Activated T-cell treated with anti-CD3 and anti-CD28 coated beads for 1 hour (primary cell): ENCODE measurements around the gene MUC20.
"Not testable (repeated sequence)": the region's sequence is repeated elsewhere in the genome, so short reads cannot be mapped to it uniquely, and the experiment has no call there.

ENCODE experiments used
- DNase-seq: peaks from one replicate; pipeline ENCODE4 v3.0.0-alpha.2; 2020; ENCODE audit warnings: low read depth

The MUC20 gene

DNA sequence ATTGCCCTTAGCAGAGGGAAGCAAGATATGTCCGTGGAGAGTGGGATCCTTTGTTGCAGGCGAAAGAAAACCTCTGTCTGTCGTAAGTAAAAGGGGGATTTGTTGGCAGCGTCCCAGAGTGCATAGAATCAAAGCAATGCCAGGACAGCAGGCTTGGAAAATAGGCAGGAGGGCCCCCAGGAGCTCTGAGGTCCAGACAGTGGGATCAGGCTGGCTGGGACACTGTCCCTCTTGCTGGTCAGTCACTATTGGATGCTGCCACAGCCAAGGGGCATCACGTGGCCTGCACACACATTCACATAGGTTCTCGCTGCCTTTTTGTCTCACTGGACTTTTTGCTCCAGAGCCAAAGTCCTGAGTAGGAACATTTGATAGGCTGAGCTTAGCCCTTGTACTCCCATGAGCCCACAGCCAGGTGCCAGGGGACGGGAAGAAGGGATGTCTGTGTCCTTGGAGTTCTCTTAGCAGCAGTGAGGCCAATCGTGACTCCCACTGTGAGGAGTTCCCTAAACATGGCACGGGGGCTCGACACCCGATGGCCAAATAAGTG lies 10.7 kb downstream of the MUC20 start:
- DNase-seq, result no peak

DNA sequence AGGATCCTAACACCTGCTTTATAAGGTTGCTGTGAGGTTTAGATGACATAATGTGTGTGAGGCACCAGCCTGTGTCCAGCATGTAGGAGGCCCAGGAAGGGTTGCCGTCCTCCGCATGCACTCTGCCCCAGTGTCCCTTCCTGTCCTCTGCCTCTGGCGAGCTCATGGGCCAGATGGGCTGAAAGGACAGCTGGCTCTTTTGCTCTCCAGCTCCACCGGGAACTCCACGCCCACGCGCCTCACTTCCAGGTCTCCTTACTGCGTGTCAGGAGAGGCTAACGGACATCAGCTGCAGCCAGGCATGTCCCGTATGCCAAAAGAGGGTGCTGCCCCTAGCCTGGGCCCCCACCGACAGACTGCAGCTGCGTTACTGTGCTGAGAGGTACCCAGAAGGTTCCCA lies 12.2 kb downstream of the MUC20 start:
- DNase-seq, result no peak

DNA sequence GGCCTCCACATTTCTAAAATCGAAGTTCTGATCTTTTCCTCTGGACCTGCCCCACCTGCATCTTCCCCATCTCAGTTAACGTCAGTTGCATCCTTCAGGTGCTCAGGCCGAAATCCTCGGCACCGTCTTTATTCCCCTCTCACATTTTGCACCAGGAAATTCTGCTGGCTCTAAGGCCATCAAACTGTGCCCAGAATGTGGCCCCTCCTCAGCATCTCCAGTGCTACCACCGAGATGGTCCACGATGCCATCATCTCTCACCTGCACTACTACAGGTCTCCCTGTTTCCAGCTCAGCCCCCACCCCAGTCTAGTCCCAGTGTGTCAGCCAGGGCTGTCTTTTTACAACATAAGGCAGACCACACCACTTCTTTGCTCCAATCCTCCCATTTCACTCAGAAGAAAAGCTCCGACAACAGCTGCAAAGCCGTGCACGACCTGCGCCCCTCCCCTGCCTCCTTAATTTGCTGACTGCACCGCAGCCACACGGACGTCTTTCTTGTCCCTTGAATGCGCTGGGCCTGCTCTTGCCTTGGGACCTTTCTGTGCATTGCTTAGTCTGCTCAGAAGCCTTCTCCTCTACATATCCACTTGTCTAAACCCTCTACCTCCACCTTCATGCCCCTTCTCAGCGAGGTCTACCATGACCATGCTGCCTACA lies 14.4 kb downstream of the MUC20 start:
- no peak for DNase-seq

DNA sequence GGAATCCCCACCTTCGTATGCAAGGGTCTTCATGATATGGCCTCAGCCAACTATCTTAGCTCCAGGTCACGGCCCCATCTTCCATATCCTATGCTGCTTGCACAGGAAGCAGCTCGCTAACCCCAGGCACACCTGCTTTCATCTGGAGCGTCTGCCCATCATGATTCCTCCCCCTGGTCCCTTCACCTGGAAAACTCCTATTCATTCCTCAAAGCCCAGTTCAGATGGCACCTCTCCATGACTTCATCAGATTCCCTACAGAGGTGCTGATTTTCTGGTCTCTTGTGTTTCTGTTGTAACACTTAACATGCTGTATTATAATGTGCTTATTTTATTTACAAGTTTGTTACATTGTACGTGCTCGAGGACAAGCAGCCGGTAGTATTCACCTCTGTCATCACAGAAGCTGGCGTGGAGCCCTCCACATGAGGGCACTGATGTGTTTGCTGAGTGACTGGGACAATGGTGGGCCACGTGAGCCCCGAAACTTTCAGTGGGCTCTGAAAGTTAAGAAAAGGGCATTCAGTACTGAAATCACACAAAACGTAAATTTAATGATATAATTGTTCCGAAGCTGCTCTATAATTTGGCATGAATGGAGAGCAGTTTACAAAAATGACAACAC lies 16.2 kb downstream of the MUC20 start:
- no peak for DNase-seq

DNA sequence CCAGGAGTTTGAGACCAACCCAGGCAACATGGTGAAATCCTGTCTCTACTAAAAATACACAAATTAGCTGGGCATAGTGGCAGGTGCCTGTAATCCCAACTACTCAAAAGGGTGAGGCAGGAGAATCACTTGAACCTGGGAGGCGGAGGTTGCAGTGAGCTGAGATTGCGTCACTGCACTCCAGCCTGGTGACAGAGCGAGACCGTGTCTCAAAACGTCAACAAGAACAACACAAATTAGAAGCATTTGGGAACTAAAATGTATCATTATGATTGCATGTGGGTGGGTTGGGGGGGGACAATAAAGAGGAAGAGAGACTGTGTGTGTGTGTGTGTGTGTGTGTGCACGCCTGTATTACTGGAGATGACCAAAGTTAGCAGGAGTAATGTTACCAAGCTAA lies 17.0 kb downstream of the MUC20 start:
- DNase-seq, result not testable (repeated sequence)

DNA sequence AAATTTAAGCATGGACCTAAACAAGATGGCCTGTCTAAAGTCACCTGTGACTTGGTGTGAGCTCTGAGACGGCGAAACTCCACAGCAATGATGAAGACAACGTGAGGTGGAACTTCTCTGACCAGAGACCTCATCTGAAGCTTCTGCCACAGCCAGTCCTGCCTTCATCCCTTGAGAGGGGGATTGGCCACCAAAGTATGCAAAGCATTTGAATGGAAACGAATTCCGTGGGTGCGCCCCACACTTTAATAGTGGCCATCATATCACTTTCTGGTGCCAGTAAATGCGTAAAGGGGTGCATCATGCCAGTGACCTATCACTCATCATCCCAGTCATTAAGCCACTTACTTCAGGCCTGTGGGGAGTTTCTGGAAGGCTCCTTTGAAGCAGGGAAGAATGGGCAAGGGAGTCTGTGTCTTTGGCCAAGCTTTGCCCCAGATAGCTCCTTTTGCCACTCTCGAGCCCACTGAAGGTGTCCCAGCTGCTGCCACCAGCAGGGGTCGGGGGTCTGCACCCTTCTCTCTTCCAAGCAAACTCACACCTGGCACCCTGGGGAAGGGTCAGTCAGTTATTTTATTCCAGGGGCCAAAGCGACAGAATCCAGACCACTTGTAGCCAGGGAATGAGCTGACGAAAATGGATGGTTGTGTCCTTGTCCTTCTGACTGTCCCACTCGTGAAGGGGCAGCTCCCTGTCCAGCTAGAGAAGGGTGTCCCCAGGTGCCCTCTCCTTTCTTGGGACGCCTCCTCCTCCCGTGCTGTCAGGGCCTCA lies 17.7 kb downstream of the MUC20 start:
- no peak for DNase-seq

DNA sequence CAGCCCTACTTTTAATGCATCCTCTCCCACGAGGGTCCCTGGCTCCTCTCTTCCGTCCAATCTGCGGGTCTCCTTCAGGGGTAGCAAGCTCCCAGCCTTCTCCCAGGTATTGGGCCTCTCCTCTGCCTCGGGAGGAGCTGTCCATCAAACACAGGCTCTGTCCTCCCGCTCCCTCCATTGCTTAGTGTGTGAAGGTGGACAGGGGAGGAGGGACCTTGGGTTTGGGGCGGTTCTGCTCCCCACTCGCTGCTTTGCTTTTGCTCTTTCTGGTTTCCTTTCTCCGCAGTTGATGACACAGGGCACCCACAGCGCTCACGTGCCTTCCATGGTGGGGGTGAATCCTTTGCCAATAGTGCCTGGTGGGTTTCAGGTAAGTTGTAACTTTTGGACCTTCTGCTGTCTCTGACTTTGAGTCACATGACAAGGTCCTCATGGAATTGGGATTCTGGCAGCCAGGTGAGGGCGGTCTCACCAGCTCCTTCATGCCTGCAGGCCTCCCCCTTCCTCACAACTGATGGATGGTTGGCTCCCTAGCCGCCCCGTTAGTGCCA lies 18.9 kb downstream of the MUC20 start:
- DNase-seq, result no peak

DNA sequence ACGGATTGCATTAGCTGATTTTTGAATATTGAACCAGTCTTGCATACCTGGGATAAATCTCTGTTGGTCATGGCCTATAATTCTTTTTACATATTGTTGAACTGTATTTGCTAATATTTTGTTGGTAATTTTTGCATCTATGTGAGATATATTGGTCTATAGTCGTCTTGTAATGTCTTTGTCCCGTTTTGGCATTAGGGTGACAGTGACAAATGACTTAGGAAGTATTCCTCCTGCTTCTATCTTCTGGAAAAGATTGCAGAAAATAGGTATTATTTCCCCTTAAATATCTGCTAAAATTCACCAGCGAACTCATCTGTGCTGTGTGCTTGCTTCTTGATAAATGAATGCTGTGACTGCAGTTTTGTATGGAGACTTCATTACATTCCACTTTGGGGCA lies 23.7 kb downstream of the MUC20 start:
- DNase-seq, result no peak

DNA sequence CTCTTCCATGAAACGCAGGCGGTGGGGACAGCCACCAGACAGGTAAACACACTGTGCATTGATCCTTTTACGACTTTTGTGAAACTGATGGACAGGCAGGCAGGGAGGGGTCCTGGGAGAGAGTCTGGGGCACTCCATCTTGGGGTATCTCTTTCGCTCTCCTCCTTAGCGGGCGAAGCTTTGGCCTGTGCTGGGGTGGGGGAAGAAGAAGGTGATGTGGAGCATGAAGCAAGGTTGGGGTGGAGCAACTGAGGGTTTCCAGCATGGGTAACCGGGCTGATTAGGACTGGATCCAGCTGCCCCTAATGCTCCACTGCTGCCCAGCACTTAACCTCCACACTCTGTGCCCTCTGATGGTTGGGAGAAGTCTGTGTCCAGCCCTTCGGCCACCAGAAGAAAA lies 25.6 kb downstream of the MUC20 start:
- no peak for DNase-seq

DNA sequence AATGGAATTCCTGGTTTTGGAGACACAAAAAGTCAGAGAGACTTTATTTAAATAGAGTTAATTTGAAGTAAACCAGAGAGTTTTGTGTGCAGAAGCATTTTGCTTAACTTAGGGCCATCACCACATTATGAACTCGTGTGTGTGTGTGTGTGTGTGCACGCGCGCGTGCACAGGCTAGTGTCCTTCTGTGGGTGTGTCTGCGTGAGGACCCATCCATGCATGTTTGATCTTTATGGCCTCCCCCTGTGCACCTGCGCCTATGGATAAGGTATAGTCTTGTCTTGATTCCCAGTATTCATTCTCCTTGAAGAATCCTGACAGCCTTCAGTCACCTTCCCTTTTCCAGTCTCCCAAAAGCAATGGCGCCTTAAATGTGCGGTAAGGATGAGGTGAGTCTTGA lies 26.0 kb downstream of the MUC20 start:
- no peak for DNase-seq

DNA sequence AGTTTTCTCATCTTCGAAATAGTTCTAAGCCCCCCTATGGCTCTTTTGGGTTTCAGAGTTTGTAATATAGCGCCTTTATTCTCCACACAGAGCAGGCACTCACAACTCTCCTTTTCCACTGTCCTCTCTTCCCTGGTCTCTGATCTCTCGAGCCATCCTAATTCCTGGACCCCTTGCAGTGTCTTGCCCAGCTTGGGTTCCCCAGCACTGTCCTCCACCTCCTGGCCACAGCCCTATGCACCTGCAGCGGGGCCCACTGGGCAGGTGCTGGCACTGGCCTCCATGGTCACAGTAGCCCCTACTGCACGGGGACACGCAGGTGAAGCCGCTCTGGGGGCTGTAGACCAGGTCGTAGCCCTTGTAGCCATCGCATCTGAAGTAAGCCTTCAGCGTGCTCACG lies 27.9 kb downstream of the MUC20 start:
- DNase-seq, result no peak

DNA sequence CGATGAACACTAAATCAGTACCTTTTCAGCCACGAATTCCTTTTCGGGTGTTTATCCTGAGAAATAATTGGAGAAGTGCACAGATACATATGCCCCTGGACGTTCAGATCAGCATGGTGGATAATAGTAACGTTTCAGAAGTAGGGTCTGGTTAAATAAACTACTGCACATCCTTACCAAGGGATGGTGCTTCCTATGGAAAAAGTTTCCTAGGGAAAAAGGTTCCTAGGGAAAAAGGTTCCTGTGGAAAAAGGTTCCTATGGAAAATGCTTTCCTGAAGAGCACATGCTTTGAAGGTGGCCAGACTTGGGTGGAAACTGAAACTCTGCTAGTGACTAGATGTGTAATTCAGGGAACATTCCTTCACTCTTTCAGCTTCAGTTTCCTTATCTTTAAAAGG lies 28.3 kb downstream of the MUC20 start:
- DNase-seq, result not testable (repeated sequence)

DNA sequence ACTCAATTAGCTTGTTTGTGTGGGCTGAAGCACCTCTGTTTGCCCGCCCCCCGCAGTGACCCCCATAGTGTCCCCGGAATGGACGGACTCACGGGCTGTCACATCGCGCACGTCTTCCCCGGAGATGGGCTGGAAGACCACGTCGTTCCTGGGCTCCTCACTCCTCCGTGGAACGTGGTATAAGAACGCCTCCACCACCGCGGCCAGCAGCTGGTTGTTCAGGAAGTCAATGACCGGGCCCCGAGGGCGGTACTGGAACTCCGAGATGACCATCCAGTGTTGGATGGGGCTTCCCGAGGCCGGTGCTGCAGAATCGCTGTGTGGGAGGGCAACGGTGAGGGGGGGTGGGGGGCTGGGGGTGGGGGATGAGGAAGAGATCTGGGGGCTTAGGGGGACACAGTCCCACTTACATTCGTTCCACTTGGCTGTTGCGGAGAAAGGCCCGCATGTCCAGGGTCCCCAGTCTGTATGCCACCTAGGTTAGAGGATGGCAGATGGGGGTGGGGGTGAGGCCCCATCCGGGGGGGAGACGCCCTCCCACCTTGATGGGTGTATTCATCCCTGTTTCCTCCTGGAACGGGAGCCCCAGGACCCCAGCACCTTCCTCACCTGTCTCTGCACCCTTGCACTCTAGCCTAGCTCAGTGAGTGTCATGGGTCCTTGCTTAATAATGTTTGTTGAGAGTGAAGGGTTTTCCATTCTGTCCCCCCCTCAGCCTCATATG lies 30.2 kb downstream of the MUC20 start:
- no peak for DNase-seq

DNA sequence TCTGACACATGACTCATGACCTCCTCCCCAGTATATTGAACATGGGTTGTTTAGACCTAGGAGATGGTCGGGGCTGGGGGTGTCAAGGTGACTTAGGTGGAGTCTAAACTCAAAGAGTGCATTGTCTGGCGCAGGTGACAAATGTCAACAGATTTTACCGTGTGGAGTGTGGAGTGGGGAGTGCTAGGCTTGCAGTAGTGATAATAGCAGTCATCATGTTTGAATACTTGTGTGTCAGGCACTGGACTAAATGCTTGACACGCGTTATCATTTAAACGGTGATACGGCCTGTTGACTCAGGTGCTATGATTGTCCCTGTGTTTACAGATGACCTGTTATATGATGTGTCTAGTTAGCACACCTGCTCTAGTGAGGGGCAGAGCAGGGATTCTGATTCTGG lies 30.8 kb downstream of the MUC20 start:
- DNase-seq, result no peak

DNA sequence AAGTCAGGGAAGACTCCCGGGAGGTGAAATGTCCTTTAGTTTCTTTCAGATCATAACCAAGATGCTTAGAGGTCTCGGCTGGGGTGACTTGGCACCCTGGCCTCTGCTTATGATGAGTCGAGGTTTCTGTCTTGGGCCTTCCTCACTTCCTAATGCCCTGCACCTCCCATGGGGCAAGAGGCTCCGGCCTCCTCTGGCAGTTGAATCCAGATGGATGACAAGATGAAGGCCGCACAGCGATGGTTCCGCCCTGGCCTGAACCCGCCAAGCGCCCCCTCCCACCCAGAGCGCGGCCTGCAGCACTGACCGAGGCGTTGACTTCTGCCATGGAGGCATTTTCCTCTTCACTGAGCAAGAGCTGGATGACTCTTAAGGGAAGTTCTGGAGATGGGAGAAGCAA lies 31.3 kb downstream of the MUC20 start:
- no peak for DNase-seq

DNA sequence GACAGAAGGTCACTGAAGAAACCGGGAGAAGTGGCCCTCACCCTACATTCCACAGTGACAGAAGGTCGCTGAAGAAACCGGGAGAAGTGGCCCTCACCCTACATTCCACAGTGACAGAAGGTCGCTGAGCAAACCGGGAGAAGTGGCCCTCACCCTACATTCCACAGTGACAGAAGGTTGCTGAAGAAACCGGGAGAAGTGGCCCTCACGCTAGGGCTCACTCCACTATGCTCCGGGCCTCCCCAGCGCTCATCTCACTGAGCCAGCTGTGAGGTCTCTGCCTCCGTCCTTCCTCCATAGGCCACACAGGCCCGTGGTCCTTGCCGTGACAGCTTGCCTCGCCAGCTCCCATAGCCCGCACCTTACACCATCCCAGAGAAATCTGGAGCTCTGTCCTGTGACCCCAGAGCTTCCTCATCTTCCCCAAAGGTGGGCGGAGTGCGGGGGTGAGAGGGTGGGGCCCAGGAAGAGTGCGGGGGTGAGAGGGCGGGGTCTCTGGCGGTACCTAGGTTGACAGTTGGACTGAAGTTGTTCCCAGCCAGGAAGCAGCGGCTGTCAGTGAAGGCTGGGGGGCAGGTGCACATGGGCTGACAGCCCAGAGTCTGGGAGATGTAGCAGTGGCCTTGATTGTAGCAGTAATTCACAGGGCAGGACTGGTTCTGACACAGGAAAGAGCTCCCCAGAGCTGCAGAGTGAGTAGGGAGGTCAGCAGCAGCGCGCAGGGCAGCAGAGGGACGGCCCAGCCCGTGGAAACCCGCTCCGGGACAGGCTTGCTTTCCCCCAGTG lies 32.0 kb downstream of the MUC20 start:
- no peak for DNase-seq

DNA sequence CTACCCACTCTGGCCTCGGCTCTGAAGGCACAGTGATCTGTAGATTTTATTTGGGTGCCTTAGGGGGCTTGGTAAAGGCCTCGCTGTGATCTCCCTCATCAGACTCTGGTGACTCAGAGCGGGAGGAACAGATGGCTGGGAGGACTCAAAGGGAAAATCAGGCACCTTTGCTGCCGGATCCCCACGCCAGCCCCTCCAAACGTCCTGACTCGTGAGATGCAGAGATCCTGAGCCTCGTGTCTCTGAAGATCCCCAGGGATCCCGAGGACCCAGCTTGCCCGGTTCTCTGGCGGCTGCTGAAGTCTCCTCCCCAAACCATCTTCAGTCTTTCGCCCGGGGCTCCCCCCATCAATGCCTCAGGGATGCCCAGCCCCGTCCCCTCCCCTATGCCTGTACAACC lies 32.8 kb downstream of the MUC20 start:
- DNase-seq, result no peak

DNA sequence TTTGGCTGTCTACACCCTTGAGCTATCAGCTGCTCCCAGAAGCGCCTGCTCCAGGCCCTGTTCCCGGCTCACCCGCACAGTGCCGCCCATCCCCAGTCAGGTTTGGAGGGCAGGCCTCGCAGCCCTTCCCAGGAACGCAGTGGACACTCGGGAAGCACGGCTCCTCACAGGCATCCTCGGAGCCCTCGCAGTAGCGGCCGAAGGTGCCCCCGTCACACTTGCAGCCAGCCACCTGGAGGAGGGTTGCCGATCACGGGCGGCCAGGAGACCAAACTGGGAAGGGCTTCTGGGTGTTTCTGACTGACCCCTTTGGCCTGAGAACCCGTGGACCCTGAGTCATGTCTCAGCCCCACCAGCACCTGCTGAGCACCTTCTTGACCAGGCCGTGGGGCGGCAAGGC lies 33.4 kb downstream of the MUC20 start:
- no peak for DNase-seq

DNA sequence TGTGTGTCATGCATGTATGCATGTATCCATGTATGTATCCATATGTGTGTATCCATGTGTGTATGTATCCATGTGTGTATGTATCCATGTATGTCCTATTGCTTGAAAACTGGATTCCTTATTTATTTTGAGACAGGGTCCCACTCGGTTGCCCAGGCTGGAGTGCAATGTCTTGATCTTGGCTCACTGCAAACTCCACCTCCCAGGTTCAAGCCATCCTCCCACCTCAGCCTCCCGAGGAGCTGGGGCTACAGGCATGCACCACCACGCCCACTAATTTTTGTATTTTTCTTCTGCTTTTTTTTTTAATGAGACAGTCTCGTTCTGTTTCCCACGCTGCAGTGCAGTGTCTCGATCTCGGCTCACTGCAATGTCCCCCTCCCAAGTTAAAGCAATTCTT lies 34.1 kb downstream of the MUC20 start:
- DNase-seq, result no peak

DNA sequence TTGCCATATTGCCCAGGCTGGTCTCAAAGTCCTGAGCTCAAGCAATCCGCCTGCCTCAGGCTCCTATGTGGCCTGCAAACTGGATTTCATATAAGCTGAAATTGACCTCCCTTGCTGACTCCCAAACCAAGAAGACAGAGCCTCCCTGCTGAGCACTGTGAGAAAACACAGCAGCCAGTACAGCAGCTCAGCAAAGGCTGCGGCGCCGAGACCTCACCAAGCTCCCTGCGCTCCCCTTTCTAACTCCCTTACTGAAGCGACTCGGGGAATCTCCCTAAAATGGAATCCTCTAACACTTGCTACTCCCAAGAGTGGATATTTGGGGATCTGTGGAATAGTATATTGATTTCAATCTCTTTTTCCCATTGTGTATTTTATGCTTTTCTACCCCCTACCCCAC lies 34.6 kb downstream of the MUC20 start:
- DNase-seq, result no peak
